Urinary bladder (tissue), 4 donors: ENCODE results near the gene ACYP2. TPM values are rescaled to one million over a fixed set of nuclear protein-coding genes. Genes with fewer than 3 reads are reported as not detected.
"Not testable (repeated sequence)": the region's sequence is repeated elsewhere in the genome, so short reads cannot be mapped to it uniquely, and the experiment has no call there.

Source experiments
- DNase-seq: peaks from one replicate; pipeline ENCODE4 v3.0.0-alpha.2; 2015; ENCODE audit errors: extremely low spot score
- H3K27ac ChIP-seq: one replicate; pipeline ENCODE4 v1.5.1; 2013; ENCODE audit warnings: low read depth, mild to moderate bottlenecking, moderate library complexity
- H3K36me3 ChIP-seq: one replicate; pipeline ENCODE4 v1.6.1; 2013; ENCODE audit warnings: mild to moderate bottlenecking, moderate library complexity; ENCODE audit not compliant: insufficient read depth
- H3K4me1 ChIP-seq: one replicate; pipeline ENCODE4 v1.6.1; 2013; ENCODE audit warnings: mild to moderate bottlenecking, moderate library complexity; ENCODE audit not compliant: insufficient read depth
- H3K4me3 ChIP-seq: one replicate; pipeline ENCODE4 v1.5.1; 2013; ENCODE audit warnings: low read depth, low read length
- WGBS: extraction: QIAGEN DNeasy Blood & Tissue Kit; methylation state at CpG from one replicate; pipeline ENCODE4 v1.1.7; 2013; 5-methylcytosine and 5-hydroxymethylcytosine counted together
- polyA plus RNA-seq: library from polyadenylated mRNA; stranded (reverse); fragments of 200-250 nt; gene quantifications from one replicate; pipeline ENCODE4 v1.2.3, GENCODE V29; 2013
- total RNA-seq: library from RNA; depleted of rRNA; stranded (reverse); fragments of >200 nt; gene quantifications from one replicate; pipeline ENCODE4 v1.2.3, GENCODE V29; 2014
- donor health status: healthy with polysubstance abuse.
- donor health status: healthy.

Gene ACYP2
- total and polyA plus RNA-seq, 2 donors = 25.0 to 28.1 TPM

GRCh38 chr2:54290356-54291025 lies 175.1 kb downstream of the ACYP2 start:
- peak; percentile 52 for DNase-seq
- H3K27ac ChIP-seq = no peak overlapping the region
- 46% methylated on average over 9 of the region's 9 CpGs for WGBS
- H3K4me3 ChIP-seq = no peak overlapping the region
- H3K4me1 ChIP-seq = no peaks in the 10 kb centered on the region
- H3K36me3 ChIP-seq = no peaks in the 10 kb centered on the region

GRCh38 chr2:54294665-54295064 lies 179.2 kb downstream of the ACYP2 start:
- H3K4me1 ChIP-seq, H3K4me3 ChIP-seq, H3K36me3 ChIP-seq, DNase-seq, H3K27ac ChIP-seq: not testable (repeated sequence)
- WGBS = 100% methylated on average over 2 of the region's 2 CpGs

- WGBS = 77% methylated on average over 5 of the region's 5 CpGs
- no peaks in the 10 kb centered on the region for H3K4me1 ChIP-seq
- H3K4me3 ChIP-seq = no peak overlapping the region
- H3K27ac ChIP-seq = no peak overlapping the region
- no peak for DNase-seq
- H3K36me3 ChIP-seq = no peaks in the 10 kb centered on the region
These were observed 180.5 kb downstream of the ACYP2 start for GRCh38 chr2:54295911-54296310.

GRCh38 chr2:54298514-54298913 lies 183.1 kb downstream of the ACYP2 start:
- 95% methylated on average over 5 of the region's 5 CpGs for WGBS

GRCh38 chr2:54303631-54304030 lies 188.2 kb downstream of the ACYP2 start:
- no peaks in the 10 kb centered on the region for H3K36me3 ChIP-seq
- no peak overlapping the region for H3K27ac ChIP-seq
- H3K4me1 ChIP-seq = no peaks in the 10 kb centered on the region
- H3K4me3 ChIP-seq = no peak overlapping the region
- no peak for DNase-seq

More at GRCh38 chr2:54298514-54298913, 183.1 kb downstream of the ACYP2 start:
- no peak overlapping the region for H3K4me3 ChIP-seq
- no peak overlapping the region for H3K27ac ChIP-seq
- no peaks in the 10 kb centered on the region for H3K4me1 ChIP-seq
- no peak for DNase-seq
- H3K36me3 ChIP-seq = no peaks in the 10 kb centered on the region

- Histone ChIP-seq H3K4me1 (no peaks in the 10 kb centered on the region), H3K4me3 (no peak overlapping the region), H3K36me3 (no peaks in the 10 kb centered on the region), H3K27ac (no peak overlapping the region)
- WGBS = 81% methylated on average over 3 of the region's 3 CpGs
- DNase-seq = no peak
These were observed 191.1 kb downstream of the ACYP2 start for GRCh38 chr2:54306556-54306955.

GRCh38 chr2:54308186-54308585 lies 192.8 kb downstream of the ACYP2 start:
- no peak overlapping the region for H3K27ac ChIP-seq
- no peak overlapping the region for H3K4me3 ChIP-seq
- no peaks in the 10 kb centered on the region for H3K4me1 ChIP-seq
- 79% methylated on average over 6 of the region's 6 CpGs for WGBS
- H3K36me3 ChIP-seq = no peaks in the 10 kb centered on the region
- DNase-seq = no peak

- no peaks in the 10 kb centered on the region for H3K36me3 ChIP-seq
- no peaks in the 10 kb centered on the region for H3K4me1 ChIP-seq
- DNase-seq = no peak
- 79% methylated on average over 2 of the region's 2 CpGs for WGBS
- no peak overlapping the region for H3K4me3 ChIP-seq
- H3K27ac ChIP-seq = no peak overlapping the region
These were observed 193.4 kb downstream of the ACYP2 start for GRCh38 chr2:54308782-54309181.

- Histone ChIP-seq H3K36me3 (no peaks in the 10 kb centered on the region), H3K27ac (no peak overlapping the region), H3K4me1 (no peaks in the 10 kb centered on the region), H3K4me3 (no peak overlapping the region)
- no peak for DNase-seq
- WGBS = 83% methylated on average over 3 of the region's 3 CpGs
These were observed 194.9 kb downstream of the ACYP2 start for GRCh38 chr2:54310311-54310710.

- WGBS = 66% methylated on average over 2 of the region's 2 CpGs
- Histone ChIP-seq H3K4me3 (no peak overlapping the region), H3K27ac (no peak overlapping the region), H3K36me3 (no peaks in the 10 kb centered on the region), H3K4me1 (no peaks in the 10 kb centered on the region)
- no peak for DNase-seq
These were observed 195.5 kb downstream of the ACYP2 start for GRCh38 chr2:54310961-54311360.

- Histone ChIP-seq H3K36me3 (no peaks in the 10 kb centered on the region), H3K4me1 (no peaks in the 10 kb centered on the region), H3K4me3 (no peak overlapping the region), H3K27ac (no peak overlapping the region)
- WGBS = 90% methylated on average over 10 of the region's 10 CpGs
- no peak for DNase-seq
These were observed 197.7 kb downstream of the ACYP2 start for GRCh38 chr2:54313147-54313546.

- WGBS = 63% methylated on average over 2 of the region's 2 CpGs
- no peak for DNase-seq
- H3K4me1 ChIP-seq = no peaks in the 10 kb centered on the region
- no peaks in the 10 kb centered on the region for H3K36me3 ChIP-seq
- H3K27ac ChIP-seq = no peak overlapping the region
- H3K4me3 ChIP-seq = no peak overlapping the region
These were observed 202.6 kb downstream of the ACYP2 start for GRCh38 chr2:54317973-54318372.

- Histone ChIP-seq H3K36me3 (no peaks in the 10 kb centered on the region), H3K4me3 (no peak overlapping the region), H3K4me1 (no peaks in the 10 kb centered on the region), H3K27ac (no peak overlapping the region)
- DNase-seq = no peak
- WGBS = 75% methylated on average over 8 of the region's 8 CpGs
These were observed 203.4 kb downstream of the ACYP2 start for GRCh38 chr2:54318821-54319220.

- 45% methylated on average over 2 of the region's 2 CpGs for WGBS
- no peak for DNase-seq
- Histone ChIP-seq H3K36me3 (no peaks in the 10 kb centered on the region), H3K4me1 (no peaks in the 10 kb centered on the region), H3K27ac (no peak overlapping the region), H3K4me3 (no peak overlapping the region)
These were observed 205.6 kb downstream of the ACYP2 start for GRCh38 chr2:54321047-54321446.

GRCh38 chr2:54324517-54324916 lies 209.1 kb downstream of the ACYP2 start:
- H3K4me1 ChIP-seq, H3K4me3 ChIP-seq, H3K36me3 ChIP-seq, H3K27ac ChIP-seq, DNase-seq: not testable (repeated sequence)
- WGBS = 97% methylated on average over 2 of the region's 2 CpGs
